ENCODE measurements around the gene KIN.

- TF ChIP-seq CTCF (IDR thresholded peaks at IDR 0.05), result no peak
- no peak for TF ChIP-seq POLR2AphosphoS5 (IDR thresholded peaks at IDR 0.05; ENCODE audit: low read depth, low read length)
- no peak for TF ChIP-seq EZH2phosphoT487 (IDR thresholded peaks at IDR 0.05; ENCODE audit: borderline replicate concordance, low read depth)
- no peak for TF ChIP-seq RCOR1 (IDR thresholded peaks at IDR 0.05; ENCODE audit: low read length)
- TF ChIP-seq EP300 (IDR thresholded peaks at IDR 0.05; ENCODE audit: borderline replicate concordance in 1 of 2, low read depth in 1 of 2, low read length in 1 of 2), result no peak
- TF ChIP-seq SMC3 (IDR thresholded peaks at IDR 0.05; ENCODE audit: low read depth, low read length), result no peak
Observed at GRCh38 chr10:7787150-7787856, 490 bp downstream of the KIN start.

All from SK-N-SH (cell line).